ENCODE data around the gene TIMM10B.

TIMM10B gene

GRCh38 chr11:6531267-6531752 lies 50.0 kb downstream of the TIMM10B start:
- no peak overlapping the region for H3K4me3 ChIP-seq (ENCODE audit: low read length)
- TF ChIP-seq EZH2 (optimal IDR thresholded peaks at IDR 0.05; ENCODE audit: low read depth, low read length) (no peak), EZH2phosphoT487 (IDR thresholded peaks at IDR 0.05; ENCODE audit: low read length) (no peak), CTCF (IDR thresholded peaks at IDR 0.05; ENCODE audit: low read length) (peak; percentile 85)
- peaks cover 6% of the 10 kb centered on the region for H3F3A ChIP-seq (ENCODE audit: insufficient read depth, low read length)
- no peaks in the 10 kb centered on the region for H3K9me2 ChIP-seq (replicated peaks; ENCODE audit: insufficient read depth, low read length)
- H3K4me2 ChIP-seq (ENCODE audit: low read depth, low read length): no peak overlapping the region
- peaks cover 43% of the 10 kb centered on the region for H3K27me3 ChIP-seq (replicated peaks; ENCODE audit: insufficient read depth, low read length)
- no peak for DNase-seq
- H2AFZ ChIP-seq (ENCODE audit: low read length): no peak overlapping the region
- no peak overlapping the region for H3K9ac ChIP-seq (ENCODE audit: low read length)
- no peaks in the 10 kb centered on the region for H3K9me3 ChIP-seq (replicated peaks; ENCODE audit: insufficient read depth, low read length)
- H3K36me3 ChIP-seq (replicated peaks; ENCODE audit: insufficient read depth, low read length): no peaks in the 10 kb centered on the region
- peaks cover 6% of the 10 kb centered on the region for H3K4me1 ChIP-seq (ENCODE audit: low read length)
- H3K27ac ChIP-seq (ENCODE audit: low read length): no peak overlapping the region
- H4K20me1 ChIP-seq (ENCODE audit: insufficient read depth, low read length): peaks cover 44% of the 10 kb centered on the region
- no peaks in the 10 kb centered on the region for H3K79me2 ChIP-seq (ENCODE audit: low read length)

Measured in MM.1S (cell line).